A673 (cell line): Measurements from ENCODE around the gene DMD.

ENCODE experiments used
- CTCF ChIP-seq: fragments of 300-800, 200-600 bp; sonication (generic); conservative IDR thresholded peaks from 2 replicates; pipeline ENCODE4 v1.5.1; 2017; ENCODE audit warnings: low read depth, mild to moderate bottlenecking, antibody characterized with exemption, low read length, moderate library complexity, mixed read lengths
- EZH2 ChIP-seq: fragments of 200-600 bp; sonication (generic); IDR thresholded peaks from 2 replicates; pipeline ENCODE4 v1.6.1; 2017; ENCODE audit warnings: borderline replicate concordance, low read depth, mild to moderate bottlenecking, mixed read lengths, antibody characterized with exemption, low read length; ENCODE audit not compliant: poor library complexity, severe bottlenecking

- TF ChIP-seq CTCF (no peak), EZH2 (no peak)
These were observed 197.3 kb downstream of the DMD start for GRCh38 chrX:33014086-33014485.
